ENCODE data around the gene GLTPD2. TPM values are rescaled to one million over a fixed set of nuclear protein-coding genes. Genes with fewer than 3 reads are reported as not detected.

Gene GLTPD2
- total RNA-seq, 1 donor: not detected

GRCh38 chr17:4796552-4796920 is 7.8 kb downstream of the GLTPD2 start:
- Histone ChIP-seq H3K9me3 (ENCODE audit: low read depth, low read length) (no peaks in the 10 kb centered on the region), H3K27ac (ENCODE audit: low read depth, low read length) (peak overlapping the region; percentile 74), H2AFZ (ENCODE audit: low read length) (peak overlapping the region; percentile 80), H4K20me1 (ENCODE audit: insufficient read depth, low read length) (peaks cover 8% of the 10 kb centered on the region), H3K4me2 (ENCODE audit: insufficient read depth, low read length) (peak overlapping the region; percentile 87), H3K27me3 (ENCODE audit: insufficient read depth, low read length) (no peaks in the 10 kb centered on the region), H3K36me3 (ENCODE audit: insufficient read depth, low read length) (peaks cover 18% of the 10 kb centered on the region), H3K79me2 (ENCODE audit: insufficient read depth, low read length) (peaks cover 22% of the 10 kb centered on the region), H3K4me3 (ENCODE audit: insufficient read depth, low read length) (peak overlapping the region; percentile 90), H3K4me1 (ENCODE audit: insufficient read depth, low read length) (peaks cover 7% of the 10 kb centered on the region)
- TF ChIP-seq CTCF (IDR thresholded peaks at IDR 0.05; ENCODE audit: extremely low read depth, low read depth, low read length): no peak
- peak; percentile 94 for DNase-seq (ENCODE audit: insufficient read length, low spot score, missing footprints)

- Histone ChIP-seq H3K36me3 (ENCODE audit: insufficient read depth, low read length) (peaks cover 18% of the 10 kb centered on the region), H3K27ac (ENCODE audit: low read depth, low read length) (no peak overlapping the region), H2AFZ (ENCODE audit: low read length) (no peak overlapping the region), H4K20me1 (ENCODE audit: insufficient read depth, low read length) (peaks cover 8% of the 10 kb centered on the region), H3K79me2 (ENCODE audit: insufficient read depth, low read length) (peaks cover 22% of the 10 kb centered on the region), H3K4me1 (ENCODE audit: insufficient read depth, low read length) (peaks cover 7% of the 10 kb centered on the region), H3K4me2 (ENCODE audit: insufficient read depth, low read length) (no peak overlapping the region), H3K9me3 (ENCODE audit: low read depth, low read length) (no peaks in the 10 kb centered on the region), H3K4me3 (ENCODE audit: insufficient read depth, low read length) (no peak overlapping the region), H3K27me3 (ENCODE audit: insufficient read depth, low read length) (no peaks in the 10 kb centered on the region)
- TF ChIP-seq CTCF (IDR thresholded peaks at IDR 0.05; ENCODE audit: extremely low read depth, low read depth, low read length): no peak
- peak; percentile 14 for DNase-seq (ENCODE audit: insufficient read length, low spot score, missing footprints)
These were observed 11.9 kb downstream of the GLTPD2 start for GRCh38 chr17:4800462-4801196.

- peaks cover 18% of the 10 kb centered on the region for H3K36me3 ChIP-seq (ENCODE audit: insufficient read depth, low read length)
- H3K27ac ChIP-seq (ENCODE audit: low read depth, low read length): no peak within 1 kb of the TSS
- H3K4me2 ChIP-seq (ENCODE audit: insufficient read depth, low read length): no peak within 1 kb of the TSS
- H2AFZ ChIP-seq (ENCODE audit: low read length): no peak within 1 kb of the TSS
- H3K9me3 ChIP-seq (ENCODE audit: low read depth, low read length): no peaks in the 10 kb centered on the region
- TF ChIP-seq CTCF (IDR thresholded peaks at IDR 0.05; ENCODE audit: extremely low read depth, low read depth, low read length): no peak
- H3K4me1 ChIP-seq (ENCODE audit: insufficient read depth, low read length): peaks cover 6% of the 10 kb centered on the region
- H3K27me3 ChIP-seq (ENCODE audit: insufficient read depth, low read length): no peaks in the 10 kb centered on the region
- H4K20me1 ChIP-seq (ENCODE audit: insufficient read depth, low read length): peaks cover 2% of the 10 kb centered on the region
- DNase-seq (ENCODE audit: insufficient read length, low spot score, missing footprints): peak; percentile 46
- peaks cover 9% of the 10 kb centered on the region for H3K79me2 ChIP-seq (ENCODE audit: insufficient read depth, low read length)
- no peak within 1 kb of the TSS for H3K4me3 ChIP-seq (ENCODE audit: insufficient read depth, low read length)
These were observed 13.5 kb downstream of the GLTPD2 start, which contains the start of gene C17orf114 for GRCh38 chr17:4802228-4802627. Gene C17orf114 (minus strand): TSS chr17:4802328.

GRCh38 chr17:4806456-4806776 is 17.7 kb downstream of the GLTPD2 start:
- H3K4me2 ChIP-seq (ENCODE audit: insufficient read depth, low read length): peak overlapping the region; percentile 93
- H3K9me3 ChIP-seq (ENCODE audit: low read depth, low read length): no peaks in the 10 kb centered on the region
- no peak for DNase-seq (ENCODE audit: insufficient read length, low spot score, missing footprints)
- H3K79me2 ChIP-seq (ENCODE audit: insufficient read depth, low read length): peaks cover 3% of the 10 kb centered on the region
- peak overlapping the region; percentile 81 for H3K4me3 ChIP-seq (ENCODE audit: insufficient read depth, low read length)
- TF ChIP-seq CTCF (IDR thresholded peaks at IDR 0.05; ENCODE audit: extremely low read depth, low read depth, low read length): no peak
- peaks cover 13% of the 10 kb centered on the region for H3K4me1 ChIP-seq (ENCODE audit: insufficient read depth, low read length)
- H2AFZ ChIP-seq (ENCODE audit: low read length): peak overlapping the region; percentile 88
- H3K27me3 ChIP-seq (ENCODE audit: insufficient read depth, low read length): no peaks in the 10 kb centered on the region
- H3K27ac ChIP-seq (ENCODE audit: low read depth, low read length): no peak overlapping the region
- no peaks in the 10 kb centered on the region for H4K20me1 ChIP-seq (ENCODE audit: insufficient read depth, low read length)
- H3K36me3 ChIP-seq (ENCODE audit: insufficient read depth, low read length): peaks cover 23% of the 10 kb centered on the region

Data from osteoblast (primary cell).